Skin of body (tissue), 3 donors: Measurements from ENCODE around the gene SNX15. TPM values are rescaled to one million over a fixed set of nuclear protein-coding genes. Genes with fewer than 3 reads are reported as not detected.

ENCODE experiments used
- DNase-seq: peaks from one replicate; lab custom pipeline; 2025; lab: John Stamatoyannopoulos, UW
- small RNA-seq: library from RNA; depleted of rRNA; stranded (forward); fragments of <200 nt; gene quantifications from one replicate; pipeline ENCODE3, GENCODE V24; 2014; ENCODE audit warnings: low replicate concordance
- total RNA-seq: library from RNA; depleted of rRNA; stranded (reverse); fragments of >200 nt; gene quantifications from one replicate; pipeline ENCODE4 v1.2.3, GENCODE V29; 2014

Gene SNX15
- total RNA-seq, 1 donor from 2014 or later = 8.6 TPM

DNA sequence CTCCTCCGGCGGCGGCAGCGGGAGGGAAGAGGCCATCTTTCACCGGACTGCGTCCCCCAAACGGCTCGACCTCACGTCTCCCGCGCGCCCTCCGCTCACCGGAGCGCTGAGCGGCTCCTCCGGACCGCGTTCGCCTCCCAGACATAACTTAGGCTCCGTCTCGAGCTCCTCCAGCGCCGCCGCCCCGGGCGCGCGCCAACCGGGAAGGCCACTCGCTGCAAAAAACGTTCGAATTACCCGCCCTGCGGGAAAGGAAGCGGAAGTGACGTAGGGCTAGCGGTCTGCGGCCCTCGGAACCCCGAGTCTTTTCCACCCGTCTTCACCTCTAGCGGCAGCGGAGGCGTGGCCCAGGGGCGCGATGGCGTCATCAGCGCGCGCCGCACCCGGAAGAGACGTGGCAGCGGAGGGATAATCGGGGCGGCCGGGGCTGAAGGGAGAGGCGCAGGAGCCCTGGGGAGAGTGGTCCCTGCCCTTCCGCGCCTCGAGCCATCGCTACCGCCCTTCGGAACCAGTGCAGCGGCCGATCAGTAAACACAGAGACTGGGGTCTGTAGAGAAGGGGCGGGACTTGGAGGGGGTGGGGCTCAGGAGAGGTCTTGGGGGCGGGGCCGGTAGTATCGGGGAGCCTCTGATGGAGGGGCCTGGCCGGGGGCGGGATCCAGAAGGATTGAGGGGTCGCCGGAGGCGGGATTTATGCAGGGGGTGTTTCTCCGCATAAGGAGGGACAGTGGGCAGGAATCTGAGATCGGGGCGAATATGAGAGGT is 56.8 kb downstream of the SNX15 start, which contains the start of the genes CDCA5 and ZFPL1:
TSS of gene CDCA5 (minus strand) at position 207 of the 764 bp plus-strand sequence. CDS start at position 145, 62 bp downstream.
TSS of gene ZFPL1 (plus strand) at position 389 of the 764 bp plus-strand sequence. CDS start 477 bp downstream, outside the sequence.
- DNase-seq = peak; percentile 94

DNA sequence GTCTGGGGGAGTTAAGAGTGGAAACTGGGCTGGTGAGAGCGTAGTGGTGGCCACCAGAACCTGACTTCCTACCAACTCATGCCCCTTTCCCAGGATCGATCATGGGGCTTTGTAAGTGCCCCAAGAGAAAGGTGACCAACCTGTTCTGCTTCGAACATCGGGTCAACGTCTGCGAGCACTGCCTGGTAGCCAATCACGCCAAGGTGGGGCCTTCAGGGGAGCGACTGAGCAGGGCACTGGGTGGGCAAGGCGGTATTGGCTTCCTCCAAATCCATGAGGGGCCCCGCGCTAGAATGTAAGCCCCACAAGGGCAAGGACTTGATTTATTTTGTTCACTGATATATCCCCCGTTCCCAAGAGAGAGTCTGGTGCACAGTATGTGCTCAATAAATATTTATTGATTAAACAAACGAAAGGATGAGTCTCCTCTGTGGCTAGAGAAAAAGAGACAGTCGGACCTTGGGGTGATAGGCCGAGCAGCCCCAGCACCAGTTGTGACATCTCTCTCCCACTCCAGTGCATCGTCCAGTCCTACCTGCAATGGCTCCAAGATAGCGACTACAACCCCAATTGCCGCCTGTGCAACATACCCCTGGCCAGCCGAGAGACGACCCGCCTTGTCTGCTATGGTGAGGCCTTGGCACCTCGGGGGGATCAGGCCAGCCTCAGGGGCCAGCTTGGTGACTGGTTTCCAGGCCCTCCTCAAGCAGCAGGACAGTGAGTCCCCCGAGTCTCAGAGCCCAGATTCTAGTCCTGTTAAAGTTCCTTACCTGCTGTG is 57.5 kb downstream of the SNX15 start:
- DNase-seq = no peak

- no peak for DNase-seq
Measured at GRCh38 chr11:65085446-65085845, 58.2 kb downstream of the SNX15 start.

DNA sequence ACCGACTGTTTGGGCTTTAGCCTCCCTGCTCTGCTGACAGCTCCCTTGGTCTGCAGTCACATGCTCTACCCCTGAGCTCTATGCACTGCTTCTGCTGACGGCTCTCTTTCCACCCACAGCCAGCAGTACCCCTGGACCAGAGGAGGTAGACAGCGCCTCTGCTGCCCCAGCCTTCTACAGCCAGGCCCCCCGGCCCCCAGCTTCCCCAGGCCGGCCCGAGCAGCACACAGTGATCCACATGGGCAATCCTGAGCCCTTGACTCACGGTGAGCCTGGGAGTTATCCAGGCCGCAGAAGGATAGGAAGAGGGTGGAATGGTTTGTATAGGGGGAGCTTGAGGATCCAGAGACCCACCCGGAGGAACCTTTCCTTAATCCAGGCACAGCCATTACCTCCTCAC is 59.6 kb downstream of the SNX15 start:
- no peak for DNase-seq

- no peak for DNase-seq
Measured at GRCh38 chr11:65087216-65087615, 60.0 kb downstream of the SNX15 start.

DNA sequence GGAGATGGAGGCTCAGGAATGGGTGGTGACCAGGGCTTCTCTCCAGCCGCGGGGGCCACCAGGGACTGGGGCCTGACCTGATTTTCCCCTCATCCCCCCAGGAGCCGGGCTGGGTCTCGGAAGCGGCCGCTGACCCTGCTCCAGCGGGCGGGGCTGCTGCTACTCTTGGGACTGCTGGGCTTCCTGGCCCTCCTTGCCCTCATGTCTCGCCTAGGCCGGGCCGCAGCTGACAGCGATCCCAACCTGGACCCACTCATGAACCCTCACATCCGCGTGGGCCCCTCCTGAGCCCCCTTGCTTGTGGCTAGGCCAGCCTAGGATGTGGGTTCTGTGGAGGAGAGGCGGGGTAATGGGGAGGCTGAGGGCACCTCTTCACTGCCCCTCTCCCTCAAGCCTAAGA is 60.6 kb downstream of the SNX15 start:
- no peak for DNase-seq

DNA sequence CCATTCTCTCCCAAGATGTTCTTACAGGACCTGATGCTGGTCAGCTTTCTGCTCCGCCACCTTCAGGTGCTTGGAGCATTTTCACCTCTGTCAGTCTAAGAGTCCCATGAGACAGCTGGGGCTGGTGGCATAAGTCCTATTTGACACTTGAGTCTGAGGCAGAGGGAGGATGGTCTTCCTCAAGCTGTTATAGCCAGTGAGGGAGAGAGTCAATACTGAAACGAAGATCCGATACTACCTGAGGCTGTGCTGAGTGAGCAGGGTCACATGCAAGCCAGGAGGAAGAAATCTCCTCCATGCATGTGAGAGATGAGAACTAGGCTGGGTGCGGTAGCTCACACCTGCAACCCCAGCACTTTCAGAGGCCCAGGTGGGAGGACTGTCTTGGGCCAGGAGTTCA is 62.4 kb downstream of the SNX15 start:
- no peak for DNase-seq

Small RNA genes within 50 kb of the gene (small RNA-seq; reads per million reads assigned to genes)
- not detected for gene MIR6879
- not detected for gene SNX15

Other genes starting within 250 kb of the SNX15 start
- 154 TPM for gene SF1, start 248.9 kb upstream of the SNX15 start, total RNA-seq
- 8.2 TPM for gene MAP4K2, start 224.2 kb upstream of the SNX15 start, total RNA-seq
- gene MEN1, start 216.9 kb upstream of the SNX15 start, total RNA-seq = 11.7 TPM
- 9.7 TPM for gene CDC42BPG, start 182.8 kb upstream of the SNX15 start, total RNA-seq
- gene EHD1, start 148.8 kb upstream of the SNX15 start, total RNA-seq = 27.1 TPM
- 8.1 TPM for gene ATG2A, start 110.2 kb upstream of the SNX15 start, total RNA-seq
- gene PPP2R5B, start 102.8 kb upstream of the SNX15 start, total RNA-seq = 5.5 TPM
- not detected for gene GPHA2, start 91.5 kb upstream of the SNX15 start, total RNA-seq
- not detected for gene MAJIN, start 55.3 kb upstream of the SNX15 start, total RNA-seq
- 0.20 TPM for gene BATF2, start 30.5 kb upstream of the SNX15 start, total RNA-seq
- 43.3 TPM for gene ARL2, start 13.3 kb upstream of the SNX15 start, total RNA-seq
- 3.5 TPM for gene SAC3D1, start 13.8 kb downstream of the SNX15 start, total RNA-seq
- gene NAALADL1, start 31.1 kb downstream of the SNX15 start, total RNA-seq = 9.0 TPM
- 4.1 TPM for gene CDCA5, start 56.6 kb downstream of the SNX15 start, total RNA-seq
- gene ZFPL1, start 56.8 kb downstream of the SNX15 start, total RNA-seq = 20.5 TPM
- gene VPS51, start 68.8 kb downstream of the SNX15 start, total RNA-seq = 93.3 TPM
- gene TM7SF2, start 84.4 kb downstream of the SNX15 start, total RNA-seq = 31.4 TPM
- gene ZNHIT2, start 90.3 kb downstream of the SNX15 start, total RNA-seq = 3.3 TPM
- gene FAU, start 94.7 kb downstream of the SNX15 start, total RNA-seq = 353 TPM
- gene MRPL49, start 94.9 kb downstream of the SNX15 start, total RNA-seq = 35.5 TPM
- gene SYVN1, start 107.1 kb downstream of the SNX15 start, total RNA-seq = 12.0 TPM
- not detected for gene SPDYC, start 142.8 kb downstream of the SNX15 start, total RNA-seq
- gene CAPN1, start 154.5 kb downstream of the SNX15 start, total RNA-seq = 79.7 TPM
- gene POLA2, start 234.5 kb downstream of the SNX15 start, total RNA-seq = 8.1 TPM